GM18508 (cell line): ENCODE data around the gene TSPYL2.

Experiments
- ATAC-seq: cut with Tn5 transposase; IDR thresholded peaks from one replicate; pipeline ENCODE4 v1.9.1; 2021; ENCODE audit warnings: moderate number of reproducible peaks; ENCODE audit not compliant: insufficient read depth, unreplicated experiment

Gene TSPYL2

GRCh38 chrX:53078943-53079342 is 3.2 kb upstream of the TSPYL2 start:
- ATAC-seq, result no peak

GRCh38 chrX:53080628-53081580 is 1.3 kb upstream of the TSPYL2 start:
- no peak for ATAC-seq

GRCh38 chrX:53082773-53083616 is 828 bp downstream of the TSPYL2 start:
- no peak for ATAC-seq

DNA sequence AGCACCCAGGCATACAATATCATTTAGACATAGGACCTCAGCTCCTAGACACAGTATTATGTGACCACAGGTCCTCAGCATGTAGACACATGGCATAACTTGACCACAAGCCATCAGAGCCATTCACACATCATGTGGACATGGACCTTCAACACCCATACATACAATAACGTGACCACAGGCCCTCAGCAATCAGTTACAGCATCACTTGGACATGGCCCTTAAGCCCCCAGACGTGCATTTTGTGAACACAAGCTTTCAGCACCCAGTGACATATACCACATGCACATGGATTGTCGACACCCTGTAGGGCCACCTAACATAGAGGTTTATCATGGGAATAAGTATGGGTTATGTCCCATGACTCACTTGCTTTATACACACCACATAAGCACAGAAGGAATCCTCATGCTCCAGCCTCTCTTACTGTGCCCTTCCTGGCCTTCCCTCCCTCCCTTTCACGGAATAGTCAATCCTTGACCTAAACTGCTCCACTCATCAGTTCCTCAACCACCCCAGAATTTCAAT is 1.9 kb downstream of the TSPYL2 start:
- no peak for ATAC-seq

DNA sequence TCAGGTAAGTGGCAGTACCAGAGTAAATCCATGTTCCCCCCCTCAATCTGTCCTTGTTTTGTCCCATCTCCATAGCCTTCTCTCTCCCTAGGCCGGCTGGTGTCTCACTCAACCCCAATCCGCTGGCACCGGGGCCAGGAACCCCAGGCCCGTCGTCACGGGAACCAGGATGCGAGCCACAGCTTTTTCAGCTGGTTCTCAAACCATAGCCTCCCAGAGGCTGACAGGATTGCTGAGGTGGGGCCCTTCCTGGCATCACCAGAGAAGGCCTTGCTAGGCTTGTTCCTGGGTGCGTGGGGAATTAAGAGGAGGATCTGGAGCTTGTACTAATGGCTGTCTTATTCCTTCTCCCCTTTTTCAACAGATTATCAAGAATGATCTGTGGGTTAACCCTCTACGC is 2.7 kb downstream of the TSPYL2 start:
- no peak for ATAC-seq

DNA sequence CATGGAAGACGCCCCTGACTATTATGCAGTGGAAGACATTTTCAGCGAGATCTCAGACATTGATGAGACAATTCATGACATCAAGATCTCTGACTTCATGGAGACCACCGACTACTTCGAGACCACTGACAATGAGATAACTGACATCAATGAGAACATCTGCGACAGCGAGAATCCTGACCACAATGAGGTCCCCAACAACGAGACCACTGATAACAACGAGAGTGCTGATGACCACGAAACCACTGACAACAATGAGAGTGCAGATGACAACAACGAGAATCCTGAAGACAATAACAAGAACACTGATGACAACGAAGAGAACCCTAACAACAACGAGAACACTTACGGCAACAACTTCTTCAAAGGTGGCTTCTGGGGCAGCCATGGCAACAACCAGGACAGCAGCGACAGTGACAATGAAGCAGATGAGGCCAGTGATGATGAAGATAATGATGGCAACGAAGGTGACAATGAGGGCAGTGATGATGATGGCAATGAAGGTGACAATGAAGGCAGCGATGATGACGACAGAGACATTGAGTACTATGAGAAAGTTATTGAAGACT is 3.6 kb downstream of the TSPYL2 start:
- no peak for ATAC-seq

DNA sequence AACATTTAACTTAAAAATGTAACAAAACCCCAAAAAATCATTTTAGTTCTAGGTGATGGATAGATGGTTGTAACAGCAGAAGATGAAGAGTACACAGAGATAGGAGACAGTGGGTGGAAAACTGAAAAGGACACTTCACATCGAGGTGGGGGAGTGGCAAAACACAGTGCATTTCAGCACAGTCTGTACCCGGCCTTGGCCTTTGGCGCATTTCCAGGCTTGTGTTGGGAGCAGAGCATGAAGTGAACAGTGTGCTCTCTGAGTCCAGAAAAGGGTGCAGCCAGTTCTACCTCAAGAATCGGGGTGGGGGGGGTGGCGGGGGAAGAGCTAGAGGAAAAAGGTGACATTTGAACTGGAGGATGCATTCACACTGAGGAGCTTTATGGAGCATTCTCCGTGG is 4.3 kb downstream of the TSPYL2 start:
- ATAC-seq, result no peak

DNA sequence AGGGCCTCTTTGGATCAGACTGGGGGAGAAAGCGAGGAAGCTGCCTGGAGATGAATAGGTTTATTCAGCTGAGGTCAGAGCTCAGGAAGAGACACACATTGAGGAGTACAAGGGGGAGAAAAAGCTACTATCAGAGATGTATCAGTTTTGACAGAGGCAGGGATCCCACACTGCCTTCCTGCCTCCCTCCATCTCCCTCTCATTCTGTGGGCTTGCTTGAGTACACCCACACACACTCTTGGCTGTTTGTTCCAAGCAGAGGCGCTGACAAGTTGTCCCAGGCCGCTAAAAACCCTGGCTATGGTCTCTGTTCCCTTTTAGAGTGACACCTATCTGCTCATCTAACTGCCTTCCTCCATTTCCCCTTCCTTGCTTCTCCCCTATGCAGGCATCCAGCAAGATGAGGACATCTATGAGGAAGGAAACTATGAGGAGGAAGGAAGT is 5.2 kb downstream of the TSPYL2 start:
- ATAC-seq, result no peak

DNA sequence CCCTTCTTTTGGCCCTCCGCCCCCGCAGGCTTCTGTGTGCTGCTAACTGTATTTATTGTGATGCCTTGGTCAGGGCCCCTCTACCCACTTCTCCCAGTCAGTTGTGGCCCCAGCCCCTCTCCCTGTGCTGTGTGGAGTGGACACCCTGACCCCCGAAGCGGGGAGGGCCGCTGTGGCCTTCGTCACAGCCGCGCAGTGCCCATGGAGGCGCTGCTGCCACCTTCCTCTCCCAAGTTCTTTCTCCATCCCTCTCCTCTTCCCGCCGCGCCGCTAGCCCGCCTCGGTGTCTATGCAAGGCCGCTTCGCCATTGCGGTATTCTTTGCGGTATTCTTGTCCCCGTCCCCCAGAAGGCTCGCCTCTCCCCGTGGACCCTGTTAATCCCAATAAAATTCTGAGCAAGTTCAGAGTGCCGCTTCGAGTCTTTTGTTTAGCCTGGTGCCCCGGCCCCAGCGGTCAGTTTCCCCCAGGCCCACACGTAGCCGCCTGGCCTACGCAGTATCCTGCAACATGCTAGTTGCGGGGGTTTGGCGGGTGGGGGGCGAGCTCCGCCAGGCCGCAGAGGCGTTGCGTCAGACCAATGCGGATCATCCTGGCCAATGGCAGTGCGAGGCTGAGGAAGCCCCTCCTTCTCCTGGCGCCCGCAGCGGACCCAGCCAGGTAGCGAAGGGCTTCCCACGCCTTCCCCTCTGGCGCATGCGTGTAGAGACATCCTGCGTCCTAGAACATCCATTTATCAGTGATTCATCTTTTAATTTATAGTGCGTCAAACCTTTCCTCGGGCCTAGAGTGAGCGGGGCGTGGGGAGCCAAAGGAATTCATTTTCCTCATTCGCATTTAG is 6.2 kb downstream of the TSPYL2 start:
- no peak for ATAC-seq

- no peak for ATAC-seq
Measured at GRCh38 chrX:53089224-53089842, 7.2 kb downstream of the TSPYL2 start.

GRCh38 chrX:53089925-53090324 is 7.8 kb downstream of the TSPYL2 start:
- ATAC-seq, result no peak

DNA sequence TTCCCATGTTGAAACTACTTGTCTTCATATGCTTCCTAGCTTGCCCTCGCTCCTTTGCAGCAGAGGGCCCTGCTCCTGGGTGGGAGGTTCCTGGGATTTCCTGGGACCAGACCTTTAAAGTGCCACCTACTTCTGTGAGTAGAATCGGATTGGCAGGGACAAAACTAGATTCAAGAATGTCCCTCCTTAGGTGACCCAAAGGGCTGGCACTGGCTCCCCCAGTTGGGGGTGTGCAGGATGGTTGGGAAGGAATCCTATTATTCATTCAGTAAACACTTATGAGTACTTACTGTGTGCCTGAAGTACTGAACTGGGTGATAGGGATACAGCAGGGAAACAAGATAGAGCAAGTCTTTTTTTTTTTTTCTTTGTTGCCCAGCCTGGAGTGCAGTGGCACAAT is 9.2 kb downstream of the TSPYL2 start:
- no peak for ATAC-seq

GRCh38 chrX:53093177-53093655 is 11.0 kb downstream of the TSPYL2 start:
- ATAC-seq, result no peak

GRCh38 chrX:53093748-53094581 is 11.8 kb downstream of the TSPYL2 start, which contains the start of gene KANTR:
Gene KANTR, plus strand, starts transcription at chrX:53094142. Its CDS starts 30,131 bp downstream, at chrX:53124273.
- peak; percentile 63 for ATAC-seq

GRCh38 chrX:53094582-53094905 is 12.4 kb downstream of the TSPYL2 start:
- no peak for ATAC-seq

GRCh38 chrX:53095796-53096195 is 13.6 kb downstream of the TSPYL2 start:
- ATAC-seq, result no peak

DNA sequence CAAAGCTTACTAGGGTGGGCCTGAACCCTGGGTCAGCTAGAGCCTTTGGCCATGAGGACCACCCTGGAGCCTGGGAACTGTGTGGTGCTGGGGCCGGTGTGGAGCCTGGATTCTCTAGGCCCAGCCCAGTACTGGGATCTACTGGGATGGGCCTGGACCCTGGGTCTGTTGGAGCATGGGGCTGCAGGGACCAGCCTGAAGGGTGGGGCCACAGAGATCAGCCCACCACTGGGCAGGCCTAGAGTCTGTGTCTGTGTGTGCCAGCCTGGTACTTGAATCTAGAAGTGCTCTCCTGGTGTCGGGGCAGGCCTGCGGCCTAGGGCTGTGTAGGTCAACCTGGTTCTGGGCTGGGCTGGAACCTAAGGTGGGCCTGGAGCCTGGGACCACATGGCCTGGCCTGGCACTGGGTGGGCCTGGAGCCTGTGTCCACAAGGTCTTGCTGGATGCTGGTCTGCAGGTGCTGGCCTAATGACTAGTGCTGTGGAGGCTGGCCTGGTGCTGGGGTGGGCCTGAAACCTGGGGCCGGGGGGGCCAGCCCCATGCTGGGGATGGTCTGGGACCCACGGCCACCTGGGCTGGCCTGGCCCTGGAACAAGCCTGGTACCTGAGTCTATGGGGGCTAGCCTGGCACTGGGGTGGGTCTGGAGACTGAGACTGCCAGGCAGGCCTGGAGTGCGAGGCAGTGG is 32.8 kb downstream of the TSPYL2 start:
- ATAC-seq, result no peak

DNA sequence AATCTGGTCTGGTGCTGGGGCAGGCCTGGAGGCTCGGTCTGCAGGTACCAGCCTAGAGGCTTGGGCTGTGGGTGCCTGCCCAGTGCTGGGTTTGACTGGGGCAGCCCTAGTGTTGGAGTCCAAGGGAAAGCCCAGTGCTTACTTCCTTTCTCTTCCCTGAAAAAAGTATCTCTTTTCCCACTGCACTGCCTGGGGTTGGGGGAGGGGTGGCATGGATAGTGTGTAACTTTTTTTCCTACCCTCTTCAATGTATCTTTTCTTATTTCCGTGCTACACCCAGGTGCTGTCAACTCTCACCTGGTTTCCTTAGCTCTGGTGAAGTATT is 33.3 kb downstream of the TSPYL2 start:
- no peak for ATAC-seq
